22Rv1 (cell line): ENCODE data around the gene LSAMP.

Source experiments
- CTCF ChIP-seq: fragments of 450-650 bp; IDR thresholded peaks from 2 replicates; pipeline ENCODE4 v1.5.1; 2017; ENCODE audit warnings: mild to moderate bottlenecking
- ZFX ChIP-seq: fragments of 450-650 bp; IDR thresholded peaks from 2 replicates; pipeline ENCODE4 v1.6.1; 2017; ENCODE audit warnings: antibody characterized with exemption, borderline replicate concordance

DNA sequence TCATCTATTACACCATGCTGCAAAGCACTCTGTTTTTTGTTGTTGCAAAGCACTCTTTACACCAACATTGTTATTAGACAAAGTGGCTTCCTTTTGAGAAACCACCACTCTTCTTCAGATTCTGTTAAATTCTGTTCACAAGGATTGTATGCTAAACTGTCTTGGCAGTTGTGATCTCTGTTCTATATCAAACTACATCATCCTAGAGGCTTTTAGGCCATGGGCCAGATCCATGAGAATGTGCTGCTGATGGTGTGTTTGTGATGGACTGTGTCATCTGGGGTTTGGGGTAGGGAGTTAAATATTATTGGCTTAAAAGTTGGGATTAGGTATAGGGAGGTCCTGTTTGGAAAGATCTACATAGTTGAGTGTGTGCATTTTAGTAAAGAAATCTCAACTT, 592.2 kb downstream of the LSAMP start:
- TF ChIP-seq CTCF (no peak), ZFX (no peak)
